Measurements from ENCODE around the gene IRX2. TPM values are rescaled to one million over a fixed set of nuclear protein-coding genes. Genes with fewer than 3 reads are reported as not detected.

IRX2 gene
- total and polyA plus RNA-seq, 2 of the 8 experiments (the other 6 are each of a cell fraction or from before 2014, with no cell fraction given) = 23.4 to 40.4 TPM

DNA sequence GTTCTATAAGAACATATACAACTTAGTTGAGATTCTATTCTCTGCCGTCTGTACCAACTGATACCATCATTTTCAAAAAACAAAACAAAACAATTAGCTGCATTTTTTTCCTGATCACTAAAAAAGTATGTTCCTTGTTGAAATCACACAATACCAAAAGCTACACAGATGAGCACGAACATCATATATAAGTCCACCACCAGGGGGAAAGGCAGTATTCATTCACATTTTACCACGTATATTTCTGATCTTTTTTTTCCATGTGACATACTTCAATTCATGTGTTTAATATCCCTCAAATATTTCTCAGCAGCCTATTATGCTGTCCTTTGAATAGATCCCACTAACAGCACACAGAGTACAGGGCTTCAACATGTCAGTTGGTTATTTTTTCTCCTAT is 40.6 kb downstream of the IRX2 start (continued):
- TF ChIP-seq, protein P1, sequence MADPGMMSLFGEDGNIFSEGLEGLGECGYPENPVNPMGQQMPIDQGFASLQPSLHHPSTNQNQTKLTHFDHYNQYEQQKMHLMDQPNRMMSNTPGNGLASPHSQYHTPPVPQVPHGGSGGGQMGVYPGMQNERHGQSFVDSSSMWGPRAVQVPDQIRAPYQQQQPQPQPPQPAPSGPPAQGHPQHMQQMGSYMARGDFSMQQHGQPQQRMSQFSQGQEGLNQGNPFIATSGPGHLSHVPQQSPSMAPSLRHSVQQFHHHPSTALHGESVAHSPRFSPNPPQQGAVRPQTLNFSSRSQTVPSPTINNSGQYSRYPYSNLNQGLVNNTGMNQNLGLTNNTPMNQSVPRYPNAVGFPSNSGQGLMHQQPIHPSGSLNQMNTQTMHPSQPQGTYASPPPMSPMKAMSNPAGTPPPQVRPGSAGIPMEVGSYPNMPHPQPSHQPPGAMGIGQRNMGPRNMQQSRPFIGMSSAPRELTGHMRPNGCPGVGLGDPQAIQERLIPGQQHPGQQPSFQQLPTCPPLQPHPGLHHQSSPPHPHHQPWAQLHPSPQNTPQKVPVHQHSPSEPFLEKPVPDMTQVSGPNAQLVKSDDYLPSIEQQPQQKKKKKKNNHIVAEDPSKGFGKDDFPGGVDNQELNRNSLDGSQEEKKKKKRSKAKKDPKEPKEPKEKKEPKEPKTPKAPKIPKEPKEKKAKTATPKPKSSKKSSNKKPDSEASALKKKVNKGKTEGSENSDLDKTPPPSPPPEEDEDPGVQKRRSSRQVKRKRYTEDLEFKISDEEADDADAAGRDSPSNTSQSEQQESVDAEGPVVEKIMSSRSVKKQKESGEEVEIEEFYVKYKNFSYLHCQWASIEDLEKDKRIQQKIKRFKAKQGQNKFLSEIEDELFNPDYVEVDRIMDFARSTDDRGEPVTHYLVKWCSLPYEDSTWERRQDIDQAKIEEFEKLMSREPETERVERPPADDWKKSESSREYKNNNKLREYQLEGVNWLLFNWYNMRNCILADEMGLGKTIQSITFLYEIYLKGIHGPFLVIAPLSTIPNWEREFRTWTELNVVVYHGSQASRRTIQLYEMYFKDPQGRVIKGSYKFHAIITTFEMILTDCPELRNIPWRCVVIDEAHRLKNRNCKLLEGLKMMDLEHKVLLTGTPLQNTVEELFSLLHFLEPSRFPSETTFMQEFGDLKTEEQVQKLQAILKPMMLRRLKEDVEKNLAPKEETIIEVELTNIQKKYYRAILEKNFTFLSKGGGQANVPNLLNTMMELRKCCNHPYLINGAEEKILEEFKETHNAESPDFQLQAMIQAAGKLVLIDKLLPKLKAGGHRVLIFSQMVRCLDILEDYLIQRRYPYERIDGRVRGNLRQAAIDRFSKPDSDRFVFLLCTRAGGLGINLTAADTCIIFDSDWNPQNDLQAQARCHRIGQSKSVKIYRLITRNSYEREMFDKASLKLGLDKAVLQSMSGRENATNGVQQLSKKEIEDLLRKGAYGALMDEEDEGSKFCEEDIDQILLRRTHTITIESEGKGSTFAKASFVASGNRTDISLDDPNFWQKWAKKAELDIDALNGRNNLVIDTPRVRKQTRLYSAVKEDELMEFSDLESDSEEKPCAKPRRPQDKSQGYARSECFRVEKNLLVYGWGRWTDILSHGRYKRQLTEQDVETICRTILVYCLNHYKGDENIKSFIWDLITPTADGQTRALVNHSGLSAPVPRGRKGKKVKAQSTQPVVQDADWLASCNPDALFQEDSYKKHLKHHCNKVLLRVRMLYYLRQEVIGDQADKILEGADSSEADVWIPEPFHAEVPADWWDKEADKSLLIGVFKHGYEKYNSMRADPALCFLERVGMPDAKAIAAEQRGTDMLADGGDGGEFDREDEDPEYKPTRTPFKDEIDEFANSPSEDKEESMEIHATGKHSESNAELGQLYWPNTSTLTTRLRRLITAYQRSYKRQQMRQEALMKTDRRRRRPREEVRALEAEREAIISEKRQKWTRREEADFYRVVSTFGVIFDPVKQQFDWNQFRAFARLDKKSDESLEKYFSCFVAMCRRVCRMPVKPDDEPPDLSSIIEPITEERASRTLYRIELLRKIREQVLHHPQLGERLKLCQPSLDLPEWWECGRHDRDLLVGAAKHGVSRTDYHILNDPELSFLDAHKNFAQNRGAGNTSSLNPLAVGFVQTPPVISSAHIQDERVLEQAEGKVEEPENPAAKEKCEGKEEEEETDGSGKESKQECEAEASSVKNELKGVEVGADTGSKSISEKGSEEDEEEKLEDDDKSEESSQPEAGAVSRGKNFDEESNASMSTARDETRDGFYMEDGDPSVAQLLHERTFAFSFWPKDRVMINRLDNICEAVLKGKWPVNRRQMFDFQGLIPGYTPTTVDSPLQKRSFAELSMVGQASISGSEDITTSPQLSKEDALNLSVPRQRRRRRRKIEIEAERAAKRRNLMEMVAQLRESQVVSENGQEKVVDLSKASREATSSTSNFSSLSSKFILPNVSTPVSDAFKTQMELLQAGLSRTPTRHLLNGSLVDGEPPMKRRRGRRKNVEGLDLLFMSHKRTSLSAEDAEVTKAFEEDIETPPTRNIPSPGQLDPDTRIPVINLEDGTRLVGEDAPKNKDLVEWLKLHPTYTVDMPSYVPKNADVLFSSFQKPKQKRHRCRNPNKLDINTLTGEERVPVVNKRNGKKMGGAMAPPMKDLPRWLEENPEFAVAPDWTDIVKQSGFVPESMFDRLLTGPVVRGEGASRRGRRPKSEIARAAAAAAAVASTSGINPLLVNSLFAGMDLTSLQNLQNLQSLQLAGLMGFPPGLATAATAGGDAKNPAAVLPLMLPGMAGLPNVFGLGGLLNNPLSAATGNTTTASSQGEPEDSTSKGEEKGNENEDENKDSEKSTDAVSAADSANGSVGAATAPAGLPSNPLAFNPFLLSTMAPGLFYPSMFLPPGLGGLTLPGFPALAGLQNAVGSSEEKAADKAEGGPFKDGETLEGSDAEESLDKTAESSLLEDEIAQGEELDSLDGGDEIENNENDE (IDR thresholded peaks at IDR 0.05; ENCODE audit: insufficient replicate concordance, low read length) = no peak
- no peak for TF ChIP-seq FOSL1 (IDR thresholded peaks at IDR 0.05; ENCODE audit: insufficient read depth, low read depth, low read length)
- no peak for TF ChIP-seq HDAC6 (IDR thresholded peaks at IDR 0.05; ENCODE audit: low read depth, low read length)
